ENCODE results near the gene FAM43A. TPM values are rescaled to one million over a fixed set of nuclear protein-coding genes. Genes with fewer than 3 reads are reported as not detected.

FAM43A gene
- total and polyA plus RNA-seq, 8 donors = 1.2 to 2.8 (median 1.7) TPM

DNA sequence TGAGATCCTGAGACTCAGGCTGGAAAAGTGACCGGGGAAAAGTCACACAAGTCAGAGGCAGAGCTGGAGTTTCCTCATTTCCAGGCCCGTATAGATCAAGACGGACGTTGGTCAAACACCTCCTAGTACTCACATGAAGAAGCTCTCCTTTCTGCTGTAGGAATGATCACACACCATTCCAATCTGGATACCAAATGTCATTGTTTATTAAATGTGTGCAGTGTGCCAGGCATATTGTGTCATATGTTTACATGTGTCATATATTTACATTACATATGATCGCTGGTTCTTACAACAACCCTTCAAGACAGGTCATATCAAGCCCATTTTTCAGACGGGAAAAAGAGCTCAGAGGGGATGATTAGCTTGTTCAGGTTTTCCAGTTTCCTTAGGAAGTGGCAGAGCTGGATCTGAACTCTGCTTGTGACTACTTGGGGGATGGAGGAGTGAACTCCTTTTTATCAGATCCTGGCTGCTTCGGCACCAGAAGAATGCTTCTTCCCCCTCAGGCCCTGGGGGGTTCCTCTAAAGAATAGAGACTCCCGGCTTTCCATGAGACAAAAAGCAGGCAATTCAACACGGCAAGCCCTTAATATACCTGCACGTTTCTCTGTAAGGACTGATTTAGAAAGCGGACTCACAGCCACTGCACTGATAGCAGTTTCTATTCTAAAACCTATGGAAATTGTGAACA, 41.9 kb downstream of the FAM43A start:
- Histone ChIP-seq H3K27me3 (no peaks in the 10 kb centered on the region), H3K4me1 (no peaks in the 10 kb centered on the region), H3K36me3 (no peaks in the 10 kb centered on the region), H3K4me3 (no peak overlapping the region), H3K27ac (no peak overlapping the region), H3K9me3 (no peaks in the 10 kb centered on the region)
- ATAC-seq = no peak
- intact Hi-C loops (cut with DNase I) = no loop called here
- WGBS, 2 donors = 67 to 68% methylated on average over 11 of the region's 11 CpGs
- TF ChIP-seq, protein P1, sequence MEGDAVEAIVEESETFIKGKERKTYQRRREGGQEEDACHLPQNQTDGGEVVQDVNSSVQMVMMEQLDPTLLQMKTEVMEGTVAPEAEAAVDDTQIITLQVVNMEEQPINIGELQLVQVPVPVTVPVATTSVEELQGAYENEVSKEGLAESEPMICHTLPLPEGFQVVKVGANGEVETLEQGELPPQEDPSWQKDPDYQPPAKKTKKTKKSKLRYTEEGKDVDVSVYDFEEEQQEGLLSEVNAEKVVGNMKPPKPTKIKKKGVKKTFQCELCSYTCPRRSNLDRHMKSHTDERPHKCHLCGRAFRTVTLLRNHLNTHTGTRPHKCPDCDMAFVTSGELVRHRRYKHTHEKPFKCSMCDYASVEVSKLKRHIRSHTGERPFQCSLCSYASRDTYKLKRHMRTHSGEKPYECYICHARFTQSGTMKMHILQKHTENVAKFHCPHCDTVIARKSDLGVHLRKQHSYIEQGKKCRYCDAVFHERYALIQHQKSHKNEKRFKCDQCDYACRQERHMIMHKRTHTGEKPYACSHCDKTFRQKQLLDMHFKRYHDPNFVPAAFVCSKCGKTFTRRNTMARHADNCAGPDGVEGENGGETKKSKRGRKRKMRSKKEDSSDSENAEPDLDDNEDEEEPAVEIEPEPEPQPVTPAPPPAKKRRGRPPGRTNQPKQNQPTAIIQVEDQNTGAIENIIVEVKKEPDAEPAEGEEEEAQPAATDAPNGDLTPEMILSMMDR (IDR thresholded peaks at IDR 0.05) = no peak
- no peak for FAIRE-seq
- DNase-seq = no peak

DNA sequence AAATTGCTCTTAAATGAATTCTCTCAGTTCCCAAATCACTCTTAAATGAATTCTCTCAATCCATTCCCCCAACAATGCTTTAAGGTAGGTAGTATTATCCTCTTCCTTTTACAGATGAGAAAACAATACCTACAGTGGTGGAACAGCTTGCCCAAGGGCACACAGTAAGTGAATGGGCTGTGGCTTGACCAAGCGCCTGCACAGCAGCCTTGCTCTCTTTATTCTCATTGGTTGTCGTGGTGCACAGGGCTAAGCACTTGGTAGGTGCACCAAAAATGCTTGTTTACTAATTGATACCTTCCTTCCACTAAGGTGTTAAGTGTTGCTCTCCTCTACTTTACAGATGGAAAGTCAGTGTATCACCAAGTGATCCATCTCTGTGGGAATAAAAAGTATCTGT, 43.3 kb downstream of the FAM43A start:
- DNase-seq (no peak), FAIRE-seq (no peak), ATAC-seq (no peak)
- H3K9me3 ChIP-seq = no peaks in the 10 kb centered on the region
- no peak overlapping the region for H3K4me3 ChIP-seq
- no peaks in the 10 kb centered on the region for H3K4me1 ChIP-seq
- WGBS, 2 donors = 87 to 90% methylated on average over 2 of the region's 2 CpGs
- H3K36me3 ChIP-seq = no peaks in the 10 kb centered on the region
- TF ChIP-seq, protein P1 (IDR thresholded peaks at IDR 0.05) = no peak
- no peaks in the 10 kb centered on the region for H3K27me3 ChIP-seq
- intact Hi-C loops (cut with DNase I) = no loop called here
- no peak overlapping the region for H3K27ac ChIP-seq

DNA sequence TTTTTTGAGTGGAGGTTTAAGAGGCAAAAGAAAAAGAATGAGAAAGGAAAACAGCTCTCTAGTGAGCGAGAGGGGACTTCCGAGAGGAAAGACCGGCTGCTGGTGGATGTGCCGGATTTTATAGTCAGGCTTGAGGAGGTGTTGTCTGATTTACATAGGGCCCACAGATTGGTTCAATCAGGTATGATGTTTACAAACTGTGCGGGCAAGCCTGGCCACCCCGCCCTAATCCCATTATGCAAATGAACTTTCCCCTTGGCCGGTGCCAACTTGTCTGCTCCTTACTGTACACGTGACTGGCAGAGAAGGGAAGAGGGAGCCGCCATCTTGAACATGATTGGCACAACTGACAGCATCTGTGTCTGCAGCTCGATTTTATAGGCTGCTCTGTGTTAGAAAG, 44.7 kb downstream of the FAM43A start:
- ATAC-seq = peak; percentile 72 to 90 (median 86)
- no peak overlapping the region for H3K27ac ChIP-seq
- no peak overlapping the region for H3K4me3 ChIP-seq
- H3K4me1 ChIP-seq = no peaks in the 10 kb centered on the region
- no peaks in the 10 kb centered on the region for H3K27me3 ChIP-seq
- FAIRE-seq = no peak
- peak in 4 of 6 donors; percentile 25 to 62 (median 50) for DNase-seq
- TF ChIP-seq, protein P1 (IDR thresholded peaks at IDR 0.05) = no peak
- 20 to 27% methylated on average over 10 of the region's 10 CpGs for WGBS, 2 donors
- intact Hi-C loops (cut with DNase I) = no loop called here
- H3K36me3 ChIP-seq = no peaks in the 10 kb centered on the region
- H3K9me3 ChIP-seq = no peaks in the 10 kb centered on the region

DNA sequence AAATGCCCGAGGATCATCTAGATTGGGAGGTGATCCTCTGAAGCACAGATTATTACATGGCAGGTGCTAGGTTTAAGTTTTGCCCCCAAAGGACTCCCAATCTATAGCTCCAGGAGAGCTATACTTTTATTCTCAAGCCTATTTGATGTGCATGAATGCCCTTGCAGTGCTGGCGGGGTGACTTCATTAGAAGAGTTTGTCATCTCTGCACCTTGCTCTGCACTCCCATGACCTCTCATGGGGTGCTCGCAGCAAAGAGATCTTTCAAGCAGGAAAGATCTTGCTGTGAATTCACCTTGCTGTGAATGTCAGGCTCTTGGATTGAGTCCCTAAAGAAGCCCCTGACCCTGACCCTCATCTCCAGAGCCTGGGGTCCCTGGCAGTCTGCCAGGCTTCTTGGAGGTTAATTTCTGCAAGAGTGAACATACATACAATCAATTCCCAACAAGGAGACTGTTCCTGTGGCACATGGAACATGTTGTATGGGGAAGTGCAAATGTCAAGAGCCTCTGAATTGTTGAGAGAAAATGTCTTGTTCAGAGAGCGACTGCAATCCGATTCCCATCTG, 45.9 kb downstream of the FAM43A start:
- Histone ChIP-seq H3K4me1 (no peaks in the 10 kb centered on the region), H3K27me3 (no peaks in the 10 kb centered on the region), H3K27ac (no peak overlapping the region), H3K36me3 (no peaks in the 10 kb centered on the region), H3K9me3 (no peaks in the 10 kb centered on the region), H3K4me3 (no peak overlapping the region)
- no peak for ATAC-seq
- WGBS, 2 donors = 79 to 92% methylated on average over 5 of the region's 5 CpGs
- intact Hi-C loops (cut with DNase I) = no loop called here
- DNase-seq = no peak
- TF ChIP-seq, protein P1 (IDR thresholded peaks at IDR 0.05) = no peak
- FAIRE-seq = no peak

DNA sequence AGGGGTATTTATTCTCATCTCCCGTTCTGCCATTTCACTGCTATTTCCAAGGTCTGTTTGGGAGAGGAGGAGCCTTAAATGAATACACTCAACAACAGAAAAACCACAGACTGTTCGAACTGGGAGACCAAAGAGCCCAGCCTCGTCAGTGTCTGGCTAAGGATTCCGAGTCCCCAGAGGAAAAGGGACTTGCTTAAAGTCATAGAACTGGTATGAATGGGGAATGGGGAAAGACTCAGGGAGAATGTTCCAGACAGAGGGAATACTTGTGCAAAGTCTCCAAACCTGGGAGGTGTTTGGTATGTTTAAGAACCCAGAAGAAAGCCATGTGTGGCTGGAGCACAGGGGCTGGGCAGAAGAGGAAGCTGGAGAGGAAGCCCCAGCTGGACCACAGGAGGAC, 46.9 kb downstream of the FAM43A start:
- ATAC-seq = no peak
- H3K27me3 ChIP-seq = no peaks in the 10 kb centered on the region
- intact Hi-C loops (cut with DNase I) = no loop called here
- H3K9me3 ChIP-seq = no peaks in the 10 kb centered on the region
- H3K4me1 ChIP-seq = no peaks in the 10 kb centered on the region
- FAIRE-seq = no peak
- TF ChIP-seq, protein P1 (IDR thresholded peaks at IDR 0.05) = no peak
- no peak for DNase-seq
- no peaks in the 10 kb centered on the region for H3K36me3 ChIP-seq
- 58 to 70% methylated on average over 4 of the region's 4 CpGs for WGBS, 2 donors
- H3K27ac ChIP-seq = no peak overlapping the region
- no peak overlapping the region for H3K4me3 ChIP-seq

Data from pancreas (tissue), 10 donors.